ENCODE data around the gene CSMD2. TPM values are rescaled to one million over a fixed set of nuclear protein-coding genes. Genes with fewer than 3 reads are reported as not detected.

The CSMD2 gene
- total and polyA plus RNA-seq, 2 experiments from 2014 or later: 5.3 to 16.6 TPM

- Histone ChIP-seq H3F3A (replicated peaks; ENCODE audit: low read depth) (no peaks in the 10 kb centered on the region), H3K36me3 (ENCODE audit: insufficient read depth) (no peaks in the 10 kb centered on the region), H3K27me3 (ENCODE audit: insufficient read depth) (no peaks in the 10 kb centered on the region), H3K4me2 (no peak overlapping the region), H3K27ac (ENCODE audit: low read depth) (no peak overlapping the region), H3K4me3 (no peak overlapping the region), H3K79me2 (replicated peaks; ENCODE audit: insufficient read depth) (no peaks in the 10 kb centered on the region), H3K9me2 (ENCODE audit: insufficient read depth) (no peaks in the 10 kb centered on the region), H3K4me1 (ENCODE audit: insufficient read depth) (no peaks in the 10 kb centered on the region), H2AFZ (no peak overlapping the region), H4K20me1 (replicated peaks; ENCODE audit: insufficient read depth) (no peaks in the 10 kb centered on the region)
- peaks cover 21% of the 10 kb centered on the region for H3K36me3 Mint-ChIP-seq (ENCODE audit: low read depth)
- H3K4me1 Mint-ChIP-seq: no peaks in the 10 kb centered on the region
- peaks cover 6% of the 10 kb centered on the region for H3K27me3 Mint-ChIP-seq (ENCODE audit: insufficient read depth, low read depth, poor library complexity)
- no peaks in the 10 kb centered on the region for H3K9me3 Mint-ChIP-seq
- no peak overlapping the region for H3K27ac Mint-ChIP-seq
- TF ChIP-seq POLR2AphosphoS5 (IDR thresholded peaks at IDR 0.05; ENCODE audit: low read depth) (no peak), CREB1 (CRISPR knock-in tag; IDR thresholded peaks at IDR 0.05; ENCODE audit: low read depth) (no peak)
- TF ChIP-seq, protein P1, sequence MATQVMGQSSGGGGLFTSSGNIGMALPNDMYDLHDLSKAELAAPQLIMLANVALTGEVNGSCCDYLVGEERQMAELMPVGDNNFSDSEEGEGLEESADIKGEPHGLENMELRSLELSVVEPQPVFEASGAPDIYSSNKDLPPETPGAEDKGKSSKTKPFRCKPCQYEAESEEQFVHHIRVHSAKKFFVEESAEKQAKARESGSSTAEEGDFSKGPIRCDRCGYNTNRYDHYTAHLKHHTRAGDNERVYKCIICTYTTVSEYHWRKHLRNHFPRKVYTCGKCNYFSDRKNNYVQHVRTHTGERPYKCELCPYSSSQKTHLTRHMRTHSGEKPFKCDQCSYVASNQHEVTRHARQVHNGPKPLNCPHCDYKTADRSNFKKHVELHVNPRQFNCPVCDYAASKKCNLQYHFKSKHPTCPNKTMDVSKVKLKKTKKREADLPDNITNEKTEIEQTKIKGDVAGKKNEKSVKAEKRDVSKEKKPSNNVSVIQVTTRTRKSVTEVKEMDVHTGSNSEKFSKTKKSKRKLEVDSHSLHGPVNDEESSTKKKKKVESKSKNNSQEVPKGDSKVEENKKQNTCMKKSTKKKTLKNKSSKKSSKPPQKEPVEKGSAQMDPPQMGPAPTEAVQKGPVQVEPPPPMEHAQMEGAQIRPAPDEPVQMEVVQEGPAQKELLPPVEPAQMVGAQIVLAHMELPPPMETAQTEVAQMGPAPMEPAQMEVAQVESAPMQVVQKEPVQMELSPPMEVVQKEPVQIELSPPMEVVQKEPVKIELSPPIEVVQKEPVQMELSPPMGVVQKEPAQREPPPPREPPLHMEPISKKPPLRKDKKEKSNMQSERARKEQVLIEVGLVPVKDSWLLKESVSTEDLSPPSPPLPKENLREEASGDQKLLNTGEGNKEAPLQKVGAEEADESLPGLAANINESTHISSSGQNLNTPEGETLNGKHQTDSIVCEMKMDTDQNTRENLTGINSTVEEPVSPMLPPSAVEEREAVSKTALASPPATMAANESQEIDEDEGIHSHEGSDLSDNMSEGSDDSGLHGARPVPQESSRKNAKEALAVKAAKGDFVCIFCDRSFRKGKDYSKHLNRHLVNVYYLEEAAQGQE (IDR thresholded peaks at IDR 0.05; ENCODE audit: unreplicated experiment): no peak
- H3K4me3 Mint-ChIP-seq: no peak overlapping the region
- ATAC-seq (no peak), DNase-seq (ENCODE audit: low spot score) (no peak)
Measured at GRCh38 chr1:33782776-33783175, 382.3 kb downstream of the CSMD2 start.

DNA sequence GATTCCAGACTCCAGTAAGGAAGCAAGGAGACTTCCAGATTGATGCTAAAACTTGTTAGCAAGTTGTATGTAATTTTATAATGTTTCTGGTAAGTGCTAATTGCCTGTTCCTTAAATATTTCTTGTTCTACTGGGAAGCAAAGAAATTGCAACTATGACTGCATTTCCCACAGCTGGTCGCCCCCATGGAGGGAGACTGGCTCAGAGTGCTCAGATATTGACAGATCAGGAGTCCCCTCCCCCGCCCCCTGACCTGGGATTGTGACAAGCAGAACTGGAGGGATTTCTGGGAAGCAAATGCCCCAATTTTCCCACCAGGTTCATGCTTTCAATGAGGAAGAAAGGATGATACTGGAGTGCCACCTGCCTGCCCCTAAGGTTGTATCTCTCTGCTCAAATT is 383.4 kb downstream of the CSMD2 start:
- no peaks in the 10 kb centered on the region for H3K4me1 ChIP-seq (ENCODE audit: insufficient read depth)
- H3K79me2 ChIP-seq (replicated peaks; ENCODE audit: insufficient read depth): no peaks in the 10 kb centered on the region
- H3K27ac ChIP-seq (ENCODE audit: low read depth): no peak overlapping the region
- no peaks in the 10 kb centered on the region for H3K36me3 ChIP-seq (ENCODE audit: insufficient read depth)
- no peaks in the 10 kb centered on the region for H3K27me3 ChIP-seq (ENCODE audit: insufficient read depth)
- H3F3A ChIP-seq (replicated peaks; ENCODE audit: low read depth): no peaks in the 10 kb centered on the region
- no peak overlapping the region for H3K4me2 ChIP-seq
- Mint-ChIP-seq H3K4me3 (no peak overlapping the region), H3K27ac (no peak overlapping the region; the same call in 1 of the 2 replicates), H3K4me1 (no peaks in the 10 kb centered on the region), H3K9me3 (no peaks in the 10 kb centered on the region), H3K36me3 (ENCODE audit: low read depth) (peaks cover 18% of the 10 kb centered on the region), H3K27me3 (ENCODE audit: insufficient read depth, low read depth, poor library complexity) (peaks cover 3% of the 10 kb centered on the region)
- ATAC-seq: no peak
- H3K4me3 ChIP-seq: no peak overlapping the region
- DNase-seq (ENCODE audit: low spot score): no peak
- no peaks in the 10 kb centered on the region for H3K9me2 ChIP-seq (ENCODE audit: insufficient read depth)
- no peaks in the 10 kb centered on the region for H4K20me1 ChIP-seq (replicated peaks; ENCODE audit: insufficient read depth)
- no peak overlapping the region for H2AFZ ChIP-seq
- no peak for TF ChIP-seq ZNF331 (CRISPR knock-in tag; IDR thresholded peaks at IDR 0.05; ENCODE audit: low read depth)
- TF ChIP-seq, protein P1 (IDR thresholded peaks at IDR 0.05; ENCODE audit: unreplicated experiment): no peak
- TF ChIP-seq, protein P2, sequence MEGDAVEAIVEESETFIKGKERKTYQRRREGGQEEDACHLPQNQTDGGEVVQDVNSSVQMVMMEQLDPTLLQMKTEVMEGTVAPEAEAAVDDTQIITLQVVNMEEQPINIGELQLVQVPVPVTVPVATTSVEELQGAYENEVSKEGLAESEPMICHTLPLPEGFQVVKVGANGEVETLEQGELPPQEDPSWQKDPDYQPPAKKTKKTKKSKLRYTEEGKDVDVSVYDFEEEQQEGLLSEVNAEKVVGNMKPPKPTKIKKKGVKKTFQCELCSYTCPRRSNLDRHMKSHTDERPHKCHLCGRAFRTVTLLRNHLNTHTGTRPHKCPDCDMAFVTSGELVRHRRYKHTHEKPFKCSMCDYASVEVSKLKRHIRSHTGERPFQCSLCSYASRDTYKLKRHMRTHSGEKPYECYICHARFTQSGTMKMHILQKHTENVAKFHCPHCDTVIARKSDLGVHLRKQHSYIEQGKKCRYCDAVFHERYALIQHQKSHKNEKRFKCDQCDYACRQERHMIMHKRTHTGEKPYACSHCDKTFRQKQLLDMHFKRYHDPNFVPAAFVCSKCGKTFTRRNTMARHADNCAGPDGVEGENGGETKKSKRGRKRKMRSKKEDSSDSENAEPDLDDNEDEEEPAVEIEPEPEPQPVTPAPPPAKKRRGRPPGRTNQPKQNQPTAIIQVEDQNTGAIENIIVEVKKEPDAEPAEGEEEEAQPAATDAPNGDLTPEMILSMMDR (conservative IDR thresholded peaks at IDR 0.05; ENCODE audit: low read depth in 2 of 2): no peak
- no peak for TF ChIP-seq EZH2 (IDR thresholded peaks at IDR 0.05; ENCODE audit: low read depth, unreplicated experiment)
- no peak for TF ChIP-seq POLR2AphosphoS5 (IDR thresholded peaks at IDR 0.05; ENCODE audit: low read depth)
- TF ChIP-seq ETS1 (IDR thresholded peaks at IDR 0.05): no peak
- no peak for TF ChIP-seq STAT1 (IDR thresholded peaks at IDR 0.05; ENCODE audit: unreplicated experiment)
- no peak for TF ChIP-seq JUNB (IDR thresholded peaks at IDR 0.05; ENCODE audit: unreplicated experiment)
- TF ChIP-seq EZH2phosphoT487 (IDR thresholded peaks at IDR 0.05; ENCODE audit: unreplicated experiment): no peak
- TF ChIP-seq CREB1 (CRISPR knock-in tag; IDR thresholded peaks at IDR 0.05; ENCODE audit: low read depth): no peak
- TF ChIP-seq ZNF114 (CRISPR knock-in tag; IDR thresholded peaks at IDR 0.05): no peak
